SK-N-SH (cell line): ENCODE results near the gene GYS1. TPM values are rescaled to one million over a fixed set of nuclear protein-coding genes. Genes with fewer than 3 reads are reported as not detected.

Experiments used
- CTCF ChIA-PET: fragments of 300-600, 350-600 bp; formaldehyde crosslinking; extraction: SDS; loops from one replicate; lab custom pipeline; 2021; lab: Yijun Ruan, JAX
- POLR2A ChIA-PET: fragments of 350-600 bp; sonication (Branson Sonifier 250); formaldehyde crosslinking; extraction: SDS; loops from one replicate; lab custom pipeline; 2020; ENCODE audit warnings: antibody characterized with exemption, inconsistent platforms; lab: Yijun Ruan, JAX
- DNase-seq: peaks from one replicate; pipeline ENCODE4 v3.0.0; 2012
- H2AFZ ChIP-seq: fragments of 200-600 bp; sonication (generic); 2 replicates; pipeline ENCODE4 v1.8.1; 2016; ENCODE audit warnings: antibody characterized with exemption, mild to moderate bottlenecking, low read depth
- H3F3A ChIP-seq: fragments of 200-600 bp; sonication (generic); replicated peaks from 2 replicates; pipeline ENCODE3; 2016; ENCODE audit warnings: antibody characterized with exemption, mild to moderate bottlenecking; ENCODE audit not compliant: insufficient read depth
- H3K27ac ChIP-seq, 2 experiments: fragments of 200-500 bp in 1 of 2; fragments of 200-600 bp in 1 of 2; sonication (Bioruptor generic) in 1 of 2; sonication (generic), shearing (Covaris generic) in 1 of 2; 2 replicates each; pipeline versions ENCODE4 v1.5.1 to v1.6.1; 2014 to 2016; ENCODE audit warnings: low read depth in 2 of 2, inconsistent platforms in 1 of 2, low read length in 1 of 2, mild to moderate bottlenecking in 1 of 2, mixed read lengths in 1 of 2
- H3K27me3 ChIP-seq: fragments of 200-600 bp; sonication (generic), shearing (Covaris generic); 2 replicates; pipeline ENCODE4 v1.6.1; 2016; ENCODE audit warnings: mixed run types; ENCODE audit not compliant: insufficient read depth
- H3K36me3 ChIP-seq, 2 experiments: fragments of 200-500 bp in 1 of 2; fragments of 200-600 bp in 1 of 2; sonication (Bioruptor generic) in 1 of 2; sonication (generic) in 1 of 2; replicated peaks in 1 of 2; 2 replicates each; pipeline versions ENCODE3 to v1.5.1; 2014 to 2016; ENCODE audit warnings: low read length in 1 of 2, mild to moderate bottlenecking in 1 of 2; ENCODE audit not compliant: insufficient read depth in 2 of 2, control insufficient read depth in 1 of 2
- H3K4me1 ChIP-seq, 2 experiments: fragments of 200-500 bp in 1 of 2; fragments of 200-600 bp in 1 of 2; sonication (Bioruptor generic) in 1 of 2; sonication (generic), shearing (Covaris generic) in 1 of 2; 2 replicates each; pipeline versions ENCODE4 v1.5.1 to v1.6.1; 2014 to 2016; ENCODE audit warnings: low read depth in 1 of 2, low read length in 1 of 2, mixed run types in 1 of 2; ENCODE audit not compliant: insufficient read depth in 2 of 2, control insufficient read depth in 1 of 2
- H3K4me2 ChIP-seq: fragments of 200-600 bp; sonication (generic), shearing (Covaris generic); 2 replicates; pipeline ENCODE4 v1.6.1; 2017; ENCODE audit warnings: mixed run types
- H3K4me3 ChIP-seq, 2 experiments: fragments of 200-500 bp in 1 of 2; fragments of 200-600 bp in 1 of 2; sonication (Bioruptor generic) in 1 of 2; sonication (generic), shearing (Covaris generic) in 1 of 2; 2 replicates each; pipeline versions ENCODE4 v1.5.1 to v1.8.1; 2014 to 2016; ENCODE audit warnings: low read depth in 2 of 2, inconsistent platforms in 1 of 2, low read length in 1 of 2, mild to moderate bottlenecking in 1 of 2, mixed read lengths in 1 of 2, moderate library complexity in 1 of 2
- H3K79me2 ChIP-seq: fragments of 200-600 bp; sonication (generic); 2 replicates; pipeline ENCODE4 v1.8.1; 2017; ENCODE audit warnings: mild to moderate bottlenecking; ENCODE audit not compliant: insufficient read depth
- H3K9ac ChIP-seq: fragments of 200-600 bp; sonication (generic); 2 replicates; pipeline ENCODE4 v1.6.1; 2017; ENCODE audit warnings: mixed run types
- H3K9me2 ChIP-seq: fragments of 200-600 bp; sonication (generic); 2 replicates; pipeline ENCODE4 v1.6.1; 2017; ENCODE audit warnings: mixed run types
- H3K9me3 ChIP-seq: fragments of 200-600 bp; sonication (generic); 2 replicates; pipeline ENCODE4 v1.6.1; 2017; ENCODE audit warnings: mixed run types, mild to moderate bottlenecking, moderate library complexity
- H4K20me1 ChIP-seq: fragments of 200-600 bp; sonication (generic); 2 replicates; pipeline ENCODE4 v1.6.1; 2017; ENCODE audit warnings: mild to moderate bottlenecking, mixed run types; ENCODE audit not compliant: insufficient read depth
- CHD2 ChIP-seq: fragments of 150-350 bp; IDR thresholded peaks from 2 replicates; pipeline ENCODE4 v1.6.1; 2018; ENCODE audit warnings: low read length; ENCODE audit not compliant: partially characterized antibody
- EZH2phosphoT487 ChIP-seq: fragments of 200-600 bp; sonication (generic); IDR thresholded peaks from 2 replicates; pipeline ENCODE4 v1.6.1; 2017; ENCODE audit warnings: low read depth, mixed run types, mild to moderate bottlenecking, antibody characterized with exemption, moderate library complexity, borderline replicate concordance
- IRF3 ChIP-seq: fragments of 150-350 bp; IDR thresholded peaks from 2 replicates; pipeline ENCODE4 v1.6.1; 2016; ENCODE audit warnings: mild to moderate bottlenecking, low read depth, low read length
- MAX ChIP-seq: IDR thresholded peaks from 2 replicates; pipeline ENCODE4 v1.4.0; 2012; ENCODE audit warnings: low read depth
- NFIC ChIP-seq: IDR thresholded peaks from 2 replicates; pipeline ENCODE4 v1.4.0; 2012; ENCODE audit warnings: borderline replicate concordance
- POLR2AphosphoS5 ChIP-seq: IDR thresholded peaks from 2 replicates; pipeline ENCODE4 v1.6.1; 2012; ENCODE audit warnings: low read depth, low read length
- RAD21 ChIP-seq: IDR thresholded peaks from 2 replicates; pipeline ENCODE4 v1.6.1; 2012; ENCODE audit warnings: mild to moderate bottlenecking, low read length
- REST ChIP-seq: IDR thresholded peaks from 2 replicates; pipeline ENCODE4 v1.6.1; 2012; ENCODE audit warnings: mild to moderate bottlenecking, low read depth, low read length, moderate library complexity
- SMC3 ChIP-seq: IDR thresholded peaks from 2 replicates; pipeline ENCODE4 v1.6.1; 2012; ENCODE audit warnings: low read depth, low read length, improper control_type of control experiment
- TCF12 ChIP-seq: IDR thresholded peaks from 2 replicates; pipeline ENCODE4 v1.4.0; 2012
- TEAD4 ChIP-seq: IDR thresholded peaks from 2 replicates; pipeline ENCODE4 v1.4.0; 2012; ENCODE audit warnings: mild to moderate bottlenecking, borderline replicate concordance; ENCODE audit not compliant: insufficient read depth
- ZBTB33 ChIP-seq: IDR thresholded peaks from 2 replicates; pipeline ENCODE4 v1.4.0; 2012; ENCODE audit warnings: low read depth, borderline replicate concordance
- WGBS: methylation state at CpG from one replicate; pipeline ENCODE4 v1.1.6; 2017; ENCODE audit warnings: low lambda C conversion rate; 5-methylcytosine and 5-hydroxymethylcytosine counted together
- polyA plus RNA-seq, 3 experiments: library from polyadenylated mRNA; depleted of rRNA; stranded (reverse); fragments of >200 nt; gene quantifications; 2 replicates each; pipeline ENCODE4 v1.2.3, GENCODE V29; 2012

Gene GYS1
- polyA plus RNA-seq, 1 of the 3 experiments (the other 2 are of a cell fraction) = 25.3 TPM

GRCh38 chr19:48933382-48933932 is 59.7 kb downstream of the GYS1 start, which contains the start of gene DHDH:
Gene DHDH (plus strand): TSS chr19:48933699. CDS start chr19:48933722, 23 bp downstream.
- Histone ChIP-seq H3K9me2 (no peaks in the 10 kb centered on the region), H3K4me3 (peak within 1 kb of the TSS; percentile 56 to 73), H3K27ac (no peak within 1 kb of the TSS)
- TF ChIP-seq NFIC (no peak), POLR2AphosphoS5 (0 out of 2 replicates have a peak, but pooled peaks have one; percentile 18), RAD21 (no peak), TCF12 (no peak), EZH2phosphoT487 (no peak), ZBTB33 (no peak), SMC3 (no peak), TEAD4 (no peak), IRF3 (no peak), MAX (peak; percentile 16; the same call in 1 of the 2 replicates), CHD2 (no peak), REST (no peak)
- TF ChIP-seq, all 33 proteins: peak for 2
- ChIA-PET CTCF (interaction anchor here (0.9 to 1.6 kb wide), 2 partner anchors 20 to 38 kb away, joined by 3 to 6 read pairs; no protein-coding TSS in a partner anchor), POLR2A (interaction anchor here (1.4 kb wide), 1 partner anchor 21 kb away, joined by 4 read pairs; the partner anchor contains the start of gene BAX)
- WGBS = 1% methylated on average over 31 of the region's 43 CpGs
- DNase-seq = peak; percentile 87
- H3K9ac ChIP-seq = peak within 1 kb of the TSS; percentile 38; the same call in 1 of the 2 replicates
- no peaks in the 10 kb centered on the region for H3K9me3 ChIP-seq
- H4K20me1 ChIP-seq = no peaks in the 10 kb centered on the region
- H2AFZ ChIP-seq = peak within 1 kb of the TSS; percentile 90
- no peaks in the 10 kb centered on the region for H3K36me3 ChIP-seq
- H3K27me3 ChIP-seq = no peaks in the 10 kb centered on the region
- peaks cover 3 to 9% of the 10 kb centered on the region in 2 experiments; a peak in 1 of 4 replicates for H3K4me1 ChIP-seq
- H3K4me2 ChIP-seq = peak within 1 kb of the TSS; percentile 88
- H3K79me2 ChIP-seq = no peaks in the 10 kb centered on the region
- peaks cover 9% of the 10 kb centered on the region for H3F3A ChIP-seq
